A673 (cell line): ENCODE measurements around the gene LEFTY2. TPM values are rescaled to one million over a fixed set of nuclear protein-coding genes. Genes with fewer than 3 reads are reported as not detected.

ENCODE experiments used
- BruUV-seq: library from RNA; stranded (reverse); fragments of 400-500 nt; replicated peaks from 2 replicates; lab custom pipeline; 2021; lab: Mats Ljungman, UMichigan
- CTCF ChIA-PET: fragments of 300-600 bp; sonication (Branson Sonifier 250); formaldehyde crosslinking; loops from one replicate; lab custom pipeline; 2022; ENCODE audit warnings: antibody characterized with exemption; lab: Charles Lee
- POLR2A ChIA-PET: fragments of 300-600 bp; sonication (Branson Sonifier 250); formaldehyde crosslinking; loops from one replicate; lab custom pipeline; 2022; ENCODE audit warnings: antibody characterized with exemption; ENCODE audit not compliant: low non-redundant PET; lab: Charles Lee
- DNase-seq: peaks from one replicate; pipeline ENCODE4 v3.0.0-alpha.2; 2015; ENCODE audit warnings: low spot score
- H3K27ac ChIP-seq: fragments of 200-600 bp; sonication (generic); 2 replicates; pipeline ENCODE4 v1.5.1; 2016; ENCODE audit warnings: mixed run types, low read depth, mild to moderate bottlenecking, mixed read lengths, antibody characterized with exemption, low read length; ENCODE audit not compliant: poor library complexity, severe bottlenecking
- H3K27me3 ChIP-seq: fragments of 200-600 bp; sonication (generic); replicated peaks from 2 replicates; pipeline ENCODE4 v1.6.1; 2017; ENCODE audit warnings: mixed run types, low read depth, mild to moderate bottlenecking, mixed read lengths, antibody characterized with exemption, low read length; ENCODE audit not compliant: insufficient read depth, poor library complexity
- H3K36me3 ChIP-seq: fragments of 200-600 bp; sonication (generic); 2 replicates; pipeline ENCODE4 v1.6.1; 2016; ENCODE audit warnings: mixed run types, mild to moderate bottlenecking, mixed read lengths, antibody characterized with exemption, low read length; ENCODE audit not compliant: insufficient read depth, poor library complexity, severe bottlenecking
- H3K4me1 ChIP-seq: fragments of 200-600 bp; sonication (generic); 2 replicates; pipeline ENCODE4 v1.6.1; 2017; ENCODE audit warnings: mixed run types, mild to moderate bottlenecking, mixed read lengths, antibody characterized with exemption, low read length; ENCODE audit not compliant: insufficient read depth, poor library complexity, severe bottlenecking
- H3K4me3 ChIP-seq: fragments of 200-600 bp; sonication (generic); 2 replicates; pipeline ENCODE4 v1.5.1; 2016; ENCODE audit warnings: low read depth, mixed run types, mild to moderate bottlenecking, mixed read lengths, low read length; ENCODE audit not compliant: poor library complexity, severe bottlenecking
- H3K9me3 ChIP-seq: fragments of 200-600 bp; sonication (generic); 2 replicates; pipeline ENCODE4 v1.6.1; 2016; ENCODE audit warnings: mixed run types, low read depth, mild to moderate bottlenecking, mixed read lengths, antibody characterized with exemption, low read length; ENCODE audit not compliant: poor library complexity, severe bottlenecking
- EZH2 ChIP-seq: fragments of 200-600 bp; sonication (generic); IDR thresholded peaks from 2 replicates; pipeline ENCODE4 v1.6.1; 2017; ENCODE audit warnings: borderline replicate concordance, low read depth, mild to moderate bottlenecking, mixed read lengths, antibody characterized with exemption, low read length; ENCODE audit not compliant: poor library complexity, severe bottlenecking
- intact Hi-C: fragments of 100-400 bp; cut with micrococcal nuclease; formaldehyde crosslinking; loops from one replicate; pipeline ENCODE4 v1.10.0; 2022; ENCODE audit not compliant: unreplicated experiment
- total RNA-seq: library from RNA; stranded (reverse); gene quantifications from 2 replicates; pipeline ENCODE4 v1.2.3, GENCODE V29; 2021
- TF ChIP-seq, protein P1 (sequence below): fragments of 300-800, 200-600 bp; sonication (generic); conservative IDR thresholded peaks from 2 replicates; pipeline ENCODE4 v1.5.1; 2017; ENCODE audit warnings: low read depth, mild to moderate bottlenecking, antibody characterized with exemption, low read length, moderate library complexity, mixed read lengths

The LEFTY2 gene
- total RNA-seq, 1 experiment from 2014 or later: not detected

DNA sequence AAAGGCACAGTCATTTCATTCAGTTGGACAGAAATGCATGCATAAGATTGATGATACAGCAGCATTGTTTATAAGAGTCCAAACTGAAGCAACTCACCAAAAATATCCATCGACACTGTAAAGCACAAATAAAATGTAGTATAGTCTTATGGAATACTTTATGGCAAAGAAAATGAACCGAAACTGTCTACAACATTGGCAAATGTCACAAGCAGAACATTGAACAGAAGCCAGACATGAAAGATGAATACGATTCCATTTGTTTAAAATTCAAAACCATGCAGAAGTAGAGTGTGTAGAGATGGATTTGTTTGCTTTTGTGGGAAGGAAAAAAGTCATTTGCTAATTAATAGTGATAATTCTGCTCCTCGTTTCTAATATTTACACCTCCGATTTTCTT lies 44.5 kb downstream of the LEFTY2 start:
- ChIA-PET POLR2A (no interaction called here), CTCF (no interaction called here)
- DNase-seq: no peak
- Histone ChIP-seq H3K4me1 (no peaks in the 10 kb centered on the region), H3K27me3 (no peaks in the 10 kb centered on the region), H3K36me3 (no peaks in the 10 kb centered on the region), H3K27ac (no peak overlapping the region), H3K9me3 (no peaks in the 10 kb centered on the region), H3K4me3 (no peak overlapping the region)
- TF ChIP-seq EZH2: no peak
- TF ChIP-seq, protein P1, sequence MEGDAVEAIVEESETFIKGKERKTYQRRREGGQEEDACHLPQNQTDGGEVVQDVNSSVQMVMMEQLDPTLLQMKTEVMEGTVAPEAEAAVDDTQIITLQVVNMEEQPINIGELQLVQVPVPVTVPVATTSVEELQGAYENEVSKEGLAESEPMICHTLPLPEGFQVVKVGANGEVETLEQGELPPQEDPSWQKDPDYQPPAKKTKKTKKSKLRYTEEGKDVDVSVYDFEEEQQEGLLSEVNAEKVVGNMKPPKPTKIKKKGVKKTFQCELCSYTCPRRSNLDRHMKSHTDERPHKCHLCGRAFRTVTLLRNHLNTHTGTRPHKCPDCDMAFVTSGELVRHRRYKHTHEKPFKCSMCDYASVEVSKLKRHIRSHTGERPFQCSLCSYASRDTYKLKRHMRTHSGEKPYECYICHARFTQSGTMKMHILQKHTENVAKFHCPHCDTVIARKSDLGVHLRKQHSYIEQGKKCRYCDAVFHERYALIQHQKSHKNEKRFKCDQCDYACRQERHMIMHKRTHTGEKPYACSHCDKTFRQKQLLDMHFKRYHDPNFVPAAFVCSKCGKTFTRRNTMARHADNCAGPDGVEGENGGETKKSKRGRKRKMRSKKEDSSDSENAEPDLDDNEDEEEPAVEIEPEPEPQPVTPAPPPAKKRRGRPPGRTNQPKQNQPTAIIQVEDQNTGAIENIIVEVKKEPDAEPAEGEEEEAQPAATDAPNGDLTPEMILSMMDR: no peak
- intact Hi-C loops: no loop called here
- no TSS peak for BruUV-seq

DNA sequence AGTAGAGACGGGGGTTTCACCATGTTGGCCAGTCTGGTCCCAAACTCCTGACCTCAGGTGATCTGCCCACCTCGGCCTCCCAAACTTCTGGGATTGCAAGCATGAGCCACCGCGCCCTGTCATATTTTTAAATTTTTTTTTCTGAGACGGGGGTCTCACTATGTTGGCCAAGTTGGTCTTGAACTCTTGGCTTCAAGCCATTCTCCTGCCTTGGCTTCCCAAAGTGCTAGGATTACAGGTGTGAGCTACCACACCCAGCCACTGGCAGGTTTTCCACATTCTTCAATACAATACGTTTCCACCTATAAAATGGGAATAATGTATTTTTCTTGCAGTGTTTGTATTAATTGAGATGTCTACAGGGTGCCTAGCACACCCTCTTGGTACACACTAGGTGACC lies 48.7 kb downstream of the LEFTY2 start:
- TF ChIP-seq, protein P1: no peak
- no peak for TF ChIP-seq EZH2
- no peaks in the 10 kb centered on the region for H3K4me1 ChIP-seq
- ChIA-PET POLR2A (no interaction called here), CTCF (no interaction called here)
- no TSS peak for BruUV-seq
- H3K36me3 ChIP-seq: no peaks in the 10 kb centered on the region
- H3K9me3 ChIP-seq: no peaks in the 10 kb centered on the region
- H3K4me3 ChIP-seq: no peak overlapping the region
- H3K27me3 ChIP-seq: no peaks in the 10 kb centered on the region
- intact Hi-C loops: no loop called here
- DNase-seq: no peak
- H3K27ac ChIP-seq: no peak overlapping the region

DNA sequence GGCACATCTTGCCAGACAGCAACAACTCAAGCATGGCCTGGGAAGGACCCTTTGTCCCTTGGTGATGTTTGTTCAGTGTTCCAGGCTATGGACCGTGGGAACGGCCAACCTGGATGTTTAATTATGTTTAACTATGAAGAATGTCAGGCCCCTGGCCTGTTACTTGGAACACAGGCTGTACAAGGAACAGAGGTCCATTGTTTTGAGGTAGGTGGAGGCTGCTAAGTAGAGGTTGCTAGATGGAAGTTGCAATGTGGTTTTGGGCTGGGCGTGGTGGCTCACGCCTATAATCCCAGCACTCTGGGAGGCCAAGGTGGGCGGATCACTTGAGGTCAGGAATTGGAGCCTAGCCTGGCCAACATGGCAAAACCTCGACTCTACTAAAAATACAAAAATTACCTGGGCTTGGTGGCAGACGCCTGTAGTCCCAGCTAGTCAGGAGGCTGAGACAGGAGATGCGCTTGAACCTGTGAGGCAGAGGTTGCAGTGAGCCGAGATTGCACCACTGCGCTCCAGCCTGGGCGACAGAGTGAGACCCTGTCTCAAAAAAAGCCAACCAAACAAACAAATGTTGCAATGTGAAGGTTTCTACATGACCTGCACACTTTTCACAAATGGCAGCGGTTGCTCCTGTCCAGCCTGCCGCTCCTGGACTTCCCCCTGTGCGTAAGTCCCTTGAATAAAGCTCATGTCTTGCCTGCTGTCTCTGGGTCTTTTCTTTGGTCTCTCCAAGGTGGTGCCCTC lies 49.6 kb downstream of the LEFTY2 start:
- no peak for TF ChIP-seq EZH2
- TF ChIP-seq, protein P1: no peak
- Histone ChIP-seq H3K4me3 (no peak overlapping the region), H3K36me3 (no peaks in the 10 kb centered on the region), H3K27ac (no peak overlapping the region), H3K27me3 (no peaks in the 10 kb centered on the region), H3K9me3 (no peaks in the 10 kb centered on the region), H3K4me1 (no peaks in the 10 kb centered on the region)
- CTCF ChIA-PET: no interaction called here
- DNase-seq: no peak
- no TSS peak for BruUV-seq
- POLR2A ChIA-PET: no interaction called here
- intact Hi-C loops: no loop called here
